ENCODE data around the gene AHCYL2.

DNA sequence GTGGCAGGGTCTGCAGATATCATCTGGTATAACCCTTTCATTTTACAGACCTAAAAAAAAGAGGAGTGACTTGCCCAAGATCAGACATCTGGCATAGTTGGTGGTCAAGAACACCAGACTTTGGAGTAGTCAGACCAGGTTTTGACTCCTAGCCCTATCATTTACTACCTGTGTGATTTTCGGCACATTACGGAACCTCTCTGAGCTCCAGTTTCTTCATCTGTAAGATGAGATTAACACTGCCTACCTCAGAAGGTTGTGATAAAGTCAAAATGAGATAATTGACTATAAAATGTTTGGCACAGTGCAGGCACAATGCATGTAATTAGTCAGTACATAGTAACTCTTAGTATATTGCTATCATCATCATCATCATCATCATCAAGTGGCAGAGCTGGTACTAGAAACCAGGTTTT lies 210.6 kb downstream of the AHCYL2 start:
- TF ChIP-seq CTCF (IDR thresholded peaks at IDR 0.05) (no peak), POLR2A (IDR thresholded peaks at IDR 0.05) (no peak)
